Astrocyte of the cerebellum (primary cell): ENCODE results near the gene RHBG.

Experiments used
- DNase-seq: peaks from one replicate; pipeline ENCODE4 v3.0.0-alpha.2; 2011; ENCODE audit warnings: low read depth
- H3K4me3 ChIP-seq: 2 replicates; pipeline ENCODE4 v1.5.1; 2011; ENCODE audit warnings: mild to moderate bottlenecking, low read depth, low read length, moderate library complexity
- CTCF ChIP-seq: IDR thresholded peaks from 2 replicates; pipeline ENCODE4 v1.5.1; 2012; ENCODE audit warnings: low read length, low read depth, moderate library complexity, mild to moderate bottlenecking; ENCODE audit errors: missing control alignments
- in situ Hi-C: cut with HindIII; loops from 2 replicates; pipeline ENCODE4 v1.10.0; 2017; ENCODE audit warnings: low sequenced_read_pairs

Gene RHBG

GRCh38 chr1:156417401-156418020 lies 48.5 kb downstream of the RHBG start:
- no peak for DNase-seq
- in situ Hi-C loops: no loop called here
- TF ChIP-seq CTCF: no peak
- no peak overlapping the region for H3K4me3 ChIP-seq

- in situ Hi-C loops: no loop called here
- TF ChIP-seq CTCF: no peak
- DNase-seq: no peak
- no peak overlapping the region for H3K4me3 ChIP-seq
Measured at GRCh38 chr1:156418416-156419070, 49.5 kb downstream of the RHBG start.

- in situ Hi-C loops: no loop called here
- H3K4me3 ChIP-seq: no peak overlapping the region
- DNase-seq: no peak
- TF ChIP-seq CTCF: peak; percentile 20
Measured at GRCh38 chr1:156419854-156420204, 50.8 kb downstream of the RHBG start.

GRCh38 chr1:156420205-156421061 lies 51.4 kb downstream of the RHBG start:
- no peak for DNase-seq
- H3K4me3 ChIP-seq: no peak overlapping the region
- no peak for TF ChIP-seq CTCF
- in situ Hi-C loops: no loop called here

- peak overlapping the region; percentile 5 for H3K4me3 ChIP-seq
- TF ChIP-seq CTCF: no peak
Measured at GRCh38 chr1:156421062-156421938, 52.3 kb downstream of the RHBG start.

GRCh38 chr1:156421939-156422601 lies 53.1 kb downstream of the RHBG start:
- no peak overlapping the region for H3K4me3 ChIP-seq
- DNase-seq: no peak
- TF ChIP-seq CTCF: no peak
- in situ Hi-C loops: no loop called here

More at GRCh38 chr1:156421062-156421938, 52.3 kb downstream of the RHBG start:
- in situ Hi-C loops: no loop called here
- DNase-seq: no peak
